HEK293 (cell line): ENCODE measurements around the gene CNN1.

Experiments used
- REPIN1 ChIP-seq: fragments of 450-650 bp; formaldehyde crosslinking; IDR thresholded peaks from 2 replicates; pipeline ENCODE4 v1.5.1; 2017; ENCODE audit warnings: missing biosample characterization, missing genetic modification characterization, low read depth
- SP2 ChIP-seq: fragments of 450-650 bp; formaldehyde crosslinking; IDR thresholded peaks from 2 replicates; pipeline ENCODE4 v1.5.1; 2016; ENCODE audit warnings: missing biosample characterization, missing genetic modification characterization
- TF ChIP-seq, protein P1 (sequence below): fragments of 450-650 bp; formaldehyde crosslinking; IDR thresholded peaks from 2 replicates; pipeline ENCODE4 v1.5.1; 2016; ENCODE audit warnings: missing biosample characterization, missing genetic modification characterization

DNA sequence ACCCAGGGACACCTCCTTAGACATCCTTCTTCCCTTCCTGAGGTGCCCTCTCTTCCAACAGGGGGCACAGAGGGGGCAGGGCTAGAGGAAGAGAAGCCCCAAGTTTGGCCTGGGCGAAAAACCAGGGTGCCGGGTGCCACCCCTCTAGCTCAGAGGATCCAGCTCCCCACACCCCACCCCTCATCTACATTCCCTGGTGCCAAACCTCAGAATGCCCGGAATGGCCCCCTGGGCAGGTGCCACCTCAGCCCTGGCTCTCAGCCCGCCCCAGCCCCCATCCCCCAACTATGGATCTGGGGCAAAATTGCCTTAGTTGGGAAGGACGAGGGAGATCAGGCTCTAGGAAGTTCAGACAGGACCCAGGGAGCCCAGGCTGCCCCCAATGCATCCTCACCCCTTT, 2.0 kb downstream of the CNN1 start:
- TF ChIP-seq, protein P1, sequence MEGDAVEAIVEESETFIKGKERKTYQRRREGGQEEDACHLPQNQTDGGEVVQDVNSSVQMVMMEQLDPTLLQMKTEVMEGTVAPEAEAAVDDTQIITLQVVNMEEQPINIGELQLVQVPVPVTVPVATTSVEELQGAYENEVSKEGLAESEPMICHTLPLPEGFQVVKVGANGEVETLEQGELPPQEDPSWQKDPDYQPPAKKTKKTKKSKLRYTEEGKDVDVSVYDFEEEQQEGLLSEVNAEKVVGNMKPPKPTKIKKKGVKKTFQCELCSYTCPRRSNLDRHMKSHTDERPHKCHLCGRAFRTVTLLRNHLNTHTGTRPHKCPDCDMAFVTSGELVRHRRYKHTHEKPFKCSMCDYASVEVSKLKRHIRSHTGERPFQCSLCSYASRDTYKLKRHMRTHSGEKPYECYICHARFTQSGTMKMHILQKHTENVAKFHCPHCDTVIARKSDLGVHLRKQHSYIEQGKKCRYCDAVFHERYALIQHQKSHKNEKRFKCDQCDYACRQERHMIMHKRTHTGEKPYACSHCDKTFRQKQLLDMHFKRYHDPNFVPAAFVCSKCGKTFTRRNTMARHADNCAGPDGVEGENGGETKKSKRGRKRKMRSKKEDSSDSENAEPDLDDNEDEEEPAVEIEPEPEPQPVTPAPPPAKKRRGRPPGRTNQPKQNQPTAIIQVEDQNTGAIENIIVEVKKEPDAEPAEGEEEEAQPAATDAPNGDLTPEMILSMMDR (tag by site-specific recombination), result no peak
- TF ChIP-seq SP2 (tag by site-specific recombination) (no peak), REPIN1 (tag by site-specific recombination) (no peak)
